Activated CD8-positive, alpha-beta T cell treated with anti-CD3 and anti-CD28 coated beads, Interleukin-2, amount 10 ng/mL, durations not matched to agents 7 days and 5 days (primary cell): Measurements from ENCODE around the gene BRD4. TPM values are rescaled to one million over a fixed set of nuclear protein-coding genes. Genes with fewer than 3 reads are reported as not detected.

ENCODE experiments used
- ATAC-seq: fragments of 150-1000 bp; cut with Tn5 transposase; one replicate; pipeline ENCODE4 v1.10.0; 2021; ENCODE audit warnings: moderate library complexity
- CTCF ChIA-PET: fragments of 350-600 bp; sonication (Branson Sonifier 250); formaldehyde crosslinking; loops from one replicate; lab custom pipeline; 2021; ENCODE audit warnings: antibody characterized with exemption; lab: Charles Lee
- POLR2A ChIA-PET: fragments of 350-600 bp; sonication (Branson Sonifier 250); formaldehyde crosslinking; loops from one replicate; lab custom pipeline; 2021; ENCODE audit warnings: antibody characterized with exemption; lab: Charles Lee
- DNase-seq: peaks from one replicate; pipeline ENCODE4 v3.0.0-alpha.2; 2020
- H3K27ac Mint-ChIP-seq: one replicate; pipeline ENCODE4 v1.8.0; 2021; ENCODE audit warnings: mild to moderate bottlenecking, mixed read lengths
- H3K27me3 Mint-ChIP-seq: one replicate; pipeline ENCODE4 v1.8.0; 2021; ENCODE audit warnings: low read depth, mixed read lengths
- H3K36me3 Mint-ChIP-seq: one replicate; pipeline ENCODE4 v1.8.0; 2021; ENCODE audit warnings: low read depth, mixed read lengths
- H3K4me1 Mint-ChIP-seq: one replicate; pipeline ENCODE4 v1.8.0; 2021; ENCODE audit warnings: low read depth, mixed read lengths
- H3K4me3 Mint-ChIP-seq: one replicate; pipeline ENCODE4 v1.8.0; 2021; ENCODE audit warnings: mild to moderate bottlenecking, mixed read lengths
- H3K9me3 Mint-ChIP-seq: one replicate; pipeline ENCODE4 v1.8.0; 2022; ENCODE audit warnings: mixed read lengths; ENCODE audit not compliant: insufficient read depth
- total RNA-seq, 2 experiments: library from RNA; stranded (reverse); gene quantifications; one replicate each; pipeline ENCODE4 v1.2.3, GENCODE V29; 2021

Gene BRD4
- total RNA-seq, 2 experiments from 2014 or later: 102 to 108 TPM

DNA sequence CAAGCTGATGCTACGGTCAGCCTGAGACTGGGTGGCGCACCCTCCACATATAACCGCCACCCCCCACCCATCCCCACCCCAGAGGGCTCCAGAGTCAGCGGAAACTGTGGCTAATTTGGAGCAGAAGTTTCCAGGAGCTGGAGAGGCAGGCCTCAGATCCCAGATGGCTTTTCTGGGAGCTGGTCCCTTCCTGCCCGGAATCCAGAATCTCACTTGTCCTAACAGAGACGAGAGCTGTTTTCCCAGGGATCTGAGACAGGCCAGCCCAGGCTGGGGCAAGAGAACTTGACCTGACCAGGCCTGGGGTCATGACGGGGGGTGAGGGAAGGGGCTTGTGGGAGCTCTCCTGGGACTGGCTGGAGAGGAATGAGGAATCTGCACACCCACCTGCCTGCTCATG, 106.6 kb downstream of the BRD4 start:
- H3K27ac Mint-ChIP-seq: no peak overlapping the region
- peaks cover 19% of the 10 kb centered on the region for H3K27me3 Mint-ChIP-seq
- H3K4me1 Mint-ChIP-seq: peaks cover 14% of the 10 kb centered on the region
- POLR2A ChIA-PET: interaction anchor here (0.6 kb wide), 1 partner anchor 154 kb away, joined by 4 read pairs; the partner anchor contains the start of gene AKAP8
- CTCF ChIA-PET: interaction anchor here (1.3 kb wide), 1 partner anchor 25 kb away, joined by 3 read pairs; no protein-coding TSS in a partner anchor
- no peaks in the 10 kb centered on the region for H3K9me3 Mint-ChIP-seq
- DNase-seq (no peak), ATAC-seq (no peak)
- H3K36me3 Mint-ChIP-seq: no peaks in the 10 kb centered on the region
- no peak overlapping the region for H3K4me3 Mint-ChIP-seq

DNA sequence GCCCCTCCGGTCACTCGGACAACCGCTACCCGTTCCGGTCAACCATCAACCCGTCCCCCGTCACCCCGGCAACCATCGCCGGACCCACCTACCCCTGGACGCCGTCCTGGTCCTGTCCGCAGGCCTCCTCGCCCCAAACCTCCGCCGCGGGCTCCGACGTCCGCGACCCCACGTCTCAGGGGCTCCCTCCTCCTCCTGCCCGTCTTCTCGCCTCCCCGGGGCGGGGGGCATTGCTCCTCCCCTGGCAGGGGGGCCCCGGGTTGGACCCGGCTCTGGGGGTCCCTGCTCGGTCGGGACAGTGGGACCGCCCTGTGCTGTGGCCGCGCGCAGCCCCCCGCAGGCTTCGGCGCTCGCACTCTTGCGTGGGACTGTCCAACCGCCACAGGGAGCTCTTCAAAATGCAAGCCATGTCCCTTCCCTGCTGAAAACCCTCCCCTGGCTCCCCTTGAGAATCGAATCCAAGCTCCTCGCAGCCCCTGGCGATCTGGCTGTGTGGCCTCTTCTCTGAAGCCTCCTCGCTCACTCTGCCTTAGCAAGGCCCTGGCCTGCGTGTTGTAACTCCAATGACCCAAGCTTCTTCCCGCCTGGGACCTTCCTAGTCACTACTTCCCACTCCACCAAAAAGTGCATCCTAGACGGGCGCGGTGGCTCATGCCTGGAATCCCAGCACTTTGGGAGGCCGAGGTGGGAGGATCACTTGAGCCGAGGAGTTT, 108.5 kb downstream of the BRD4 start:
- Mint-ChIP-seq H3K27me3 (peaks cover 18% of the 10 kb centered on the region), H3K4me1 (peaks cover 14% of the 10 kb centered on the region), H3K27ac (no peak overlapping the region), H3K36me3 (no peaks in the 10 kb centered on the region), H3K9me3 (no peaks in the 10 kb centered on the region), H3K4me3 (peak overlapping the region; percentile 77)
- CTCF ChIA-PET: interaction anchor here (1.2 kb wide), 1 partner anchor 132 kb away, joined by 5 read pairs; no protein-coding TSS in a partner anchor
- POLR2A ChIA-PET: no interaction called here
- ATAC-seq (no peak), DNase-seq (no peak)

DNA sequence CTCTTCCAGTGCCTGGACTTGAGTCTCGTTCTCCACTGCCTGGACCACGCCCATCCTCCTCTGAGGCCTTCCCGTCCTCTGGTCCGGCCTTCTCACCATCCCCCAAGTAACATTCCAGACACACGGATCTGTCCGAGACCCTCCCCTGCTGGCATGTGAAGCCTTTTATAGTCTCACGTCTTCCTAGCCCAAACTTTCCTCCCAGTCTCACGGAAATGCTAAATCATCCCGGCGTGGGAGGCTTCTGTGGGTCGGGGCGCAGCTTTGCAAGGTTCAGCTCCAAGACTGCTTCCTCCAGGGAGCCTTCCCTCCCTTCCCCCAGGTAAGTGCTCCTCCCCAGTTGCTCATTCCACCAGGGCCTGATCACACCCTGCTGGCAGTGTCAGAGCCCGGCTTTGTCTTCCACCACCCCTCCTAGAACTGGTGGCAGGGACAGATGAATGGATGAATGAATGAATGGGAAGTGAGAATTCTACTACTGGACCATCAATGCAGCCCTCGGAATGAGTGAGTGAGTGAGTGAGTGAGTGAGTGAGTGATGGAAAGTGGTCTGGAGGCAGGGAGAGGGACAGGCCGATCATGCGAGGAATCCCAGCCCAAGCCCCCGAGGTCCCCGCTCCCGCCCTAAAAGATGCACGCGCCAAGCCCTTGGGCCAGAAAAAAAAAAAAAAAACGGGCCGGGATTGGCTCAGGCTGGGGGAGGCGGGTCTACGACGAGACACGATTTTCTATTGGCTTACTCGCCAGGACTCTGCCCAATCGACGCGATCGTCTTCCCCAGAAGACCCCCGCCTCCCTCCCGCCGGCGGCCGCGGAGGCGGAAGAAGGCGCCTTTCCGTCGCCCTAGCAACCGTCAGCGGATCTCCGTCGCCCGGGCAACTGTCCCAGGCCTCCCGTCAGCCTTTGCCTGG, 109.3 kb downstream of the BRD4 start:
- H3K4me1 Mint-ChIP-seq: peaks cover 14% of the 10 kb centered on the region
- POLR2A ChIA-PET: no interaction called here
- CTCF ChIA-PET: no interaction called here

DNA sequence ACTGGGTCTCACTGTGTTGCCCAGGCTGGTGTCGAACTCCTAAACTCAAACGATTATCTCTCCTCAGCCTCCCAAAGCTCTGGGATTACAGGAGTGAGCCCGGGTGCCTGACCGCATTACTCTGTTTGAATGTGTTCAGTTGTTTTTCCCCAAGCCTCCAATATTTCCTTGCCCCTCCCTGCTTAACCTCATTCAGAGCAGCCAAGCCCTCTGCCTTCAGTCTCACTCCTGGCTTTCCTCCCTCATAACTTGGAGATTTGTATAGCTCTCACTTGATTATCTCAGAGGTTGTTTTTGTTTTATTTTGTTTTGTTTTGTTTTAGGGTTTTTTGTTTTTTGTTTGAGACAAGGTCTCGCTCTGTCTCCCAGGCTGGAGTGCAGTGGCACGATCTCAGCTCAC, 111.5 kb downstream of the BRD4 start:
- no peaks in the 10 kb centered on the region for H3K36me3 Mint-ChIP-seq
- DNase-seq: no peak
- peaks cover 14% of the 10 kb centered on the region for H3K4me1 Mint-ChIP-seq
- no peak overlapping the region for H3K27ac Mint-ChIP-seq
- no peak for ATAC-seq
- ChIA-PET CTCF (no interaction called here), POLR2A (no interaction called here)
- H3K27me3 Mint-ChIP-seq: peaks cover 18% of the 10 kb centered on the region
- no peaks in the 10 kb centered on the region for H3K9me3 Mint-ChIP-seq
- no peak overlapping the region for H3K4me3 Mint-ChIP-seq

More for the DNA sequence above, 109.3 kb downstream of the BRD4 start:
- peak; percentile 88 for DNase-seq
- Mint-ChIP-seq H3K36me3 (no peaks in the 10 kb centered on the region), H3K27ac (no peak overlapping the region), H3K4me3 (peak overlapping the region; percentile 77), H3K9me3 (no peaks in the 10 kb centered on the region), H3K27me3 (peaks cover 18% of the 10 kb centered on the region)
- peak; percentile 98 for ATAC-seq

DNA sequence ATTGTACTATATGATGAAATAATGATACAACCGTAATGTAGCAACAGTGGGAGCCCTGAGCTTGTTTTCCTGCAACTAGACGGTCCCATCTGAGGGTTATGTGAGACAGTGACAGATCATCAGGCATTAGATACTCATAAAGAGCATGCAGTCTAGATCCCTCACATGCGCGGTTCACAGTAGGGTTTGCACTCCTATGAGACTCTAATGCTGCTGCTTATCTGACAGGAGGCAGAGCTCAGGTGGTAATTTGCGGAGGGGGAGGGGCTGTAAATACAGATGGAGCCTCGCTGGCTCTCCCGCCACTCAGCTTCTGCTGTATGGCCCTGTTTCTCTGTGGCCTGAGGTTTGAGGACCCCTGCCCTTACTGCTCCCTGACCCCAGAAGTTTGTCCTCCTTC, 113.8 kb downstream of the BRD4 start:
- H3K4me1 Mint-ChIP-seq: peaks cover 10% of the 10 kb centered on the region
- ATAC-seq (no peak), DNase-seq (no peak)
- CTCF ChIA-PET: no interaction called here
- POLR2A ChIA-PET: no interaction called here
- H3K4me3 Mint-ChIP-seq: no peak overlapping the region
- no peak overlapping the region for H3K27ac Mint-ChIP-seq
- no peaks in the 10 kb centered on the region for H3K9me3 Mint-ChIP-seq
- no peaks in the 10 kb centered on the region for H3K36me3 Mint-ChIP-seq
- peaks cover 12% of the 10 kb centered on the region for H3K27me3 Mint-ChIP-seq

DNA sequence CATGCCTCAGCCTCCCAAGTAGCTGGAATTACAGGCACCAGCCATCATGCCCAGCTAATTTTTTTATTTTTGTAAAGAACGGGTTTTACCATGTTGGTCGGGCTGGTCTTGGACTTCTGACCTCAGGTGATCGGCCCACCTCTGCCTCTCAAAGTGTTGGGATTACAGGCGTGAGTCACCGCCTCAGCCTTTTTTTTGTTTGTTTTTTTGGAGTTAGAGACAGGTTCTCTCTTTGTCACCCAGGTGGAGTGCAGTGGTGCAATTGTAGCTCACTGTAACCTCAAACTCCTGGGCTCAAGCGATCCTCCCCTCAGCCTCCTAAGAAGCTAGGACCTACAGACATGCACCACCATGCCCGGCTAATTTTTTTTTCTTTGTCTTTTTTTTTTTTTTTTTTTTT, 116.0 kb downstream of the BRD4 start:
- Mint-ChIP-seq H3K36me3 (no peaks in the 10 kb centered on the region), H3K4me3 (no peak overlapping the region), H3K27ac (no peak overlapping the region), H3K27me3 (peaks cover 2% of the 10 kb centered on the region), H3K9me3 (no peaks in the 10 kb centered on the region), H3K4me1 (no peaks in the 10 kb centered on the region)
- ChIA-PET POLR2A (no interaction called here), CTCF (no interaction called here)
- DNase-seq: no peak
- ATAC-seq: no peak

DNA sequence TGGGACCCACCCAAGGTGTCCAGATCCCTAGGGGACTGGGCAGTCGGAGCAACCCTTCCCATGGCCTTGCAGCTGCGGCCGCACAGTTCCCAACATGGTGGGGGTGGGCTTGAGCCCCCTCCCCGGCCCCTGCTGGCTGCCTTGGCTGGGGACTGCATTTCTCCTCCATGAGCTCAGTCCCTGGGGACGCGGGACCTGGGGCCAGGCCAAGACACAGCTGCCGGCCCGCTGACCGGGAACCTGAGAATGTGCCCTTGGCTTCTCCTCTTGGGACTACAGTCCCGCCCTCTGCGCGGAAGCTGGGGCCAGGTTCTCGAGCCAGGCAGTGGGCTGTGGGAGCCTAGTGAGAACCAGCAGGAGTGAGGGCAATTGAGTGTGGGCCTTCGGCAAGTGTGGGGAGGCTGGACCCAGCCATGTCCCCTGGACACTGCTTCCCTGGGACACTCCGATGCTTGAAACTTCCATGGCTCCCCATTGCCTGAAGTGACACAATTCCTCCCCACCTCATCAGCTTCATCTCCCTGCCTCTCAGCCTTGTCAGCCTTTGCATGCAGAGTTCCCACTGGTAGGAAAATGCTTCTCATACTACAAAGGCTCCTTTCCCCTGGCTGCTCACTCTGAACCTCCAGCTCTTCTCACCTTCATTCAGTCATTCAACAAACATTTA, 118.5 kb downstream of the BRD4 start:
- Mint-ChIP-seq H3K27ac (no peak overlapping the region), H3K9me3 (no peaks in the 10 kb centered on the region), H3K4me1 (no peaks in the 10 kb centered on the region), H3K27me3 (no peaks in the 10 kb centered on the region), H3K36me3 (no peaks in the 10 kb centered on the region), H3K4me3 (no peak overlapping the region)
- no peak for DNase-seq
- POLR2A ChIA-PET: no interaction called here
- ATAC-seq: no peak
- CTCF ChIA-PET: interaction anchor here (0.5 kb wide), 1 partner anchor 65 kb away, joined by 3 read pairs; no protein-coding TSS in a partner anchor

DNA sequence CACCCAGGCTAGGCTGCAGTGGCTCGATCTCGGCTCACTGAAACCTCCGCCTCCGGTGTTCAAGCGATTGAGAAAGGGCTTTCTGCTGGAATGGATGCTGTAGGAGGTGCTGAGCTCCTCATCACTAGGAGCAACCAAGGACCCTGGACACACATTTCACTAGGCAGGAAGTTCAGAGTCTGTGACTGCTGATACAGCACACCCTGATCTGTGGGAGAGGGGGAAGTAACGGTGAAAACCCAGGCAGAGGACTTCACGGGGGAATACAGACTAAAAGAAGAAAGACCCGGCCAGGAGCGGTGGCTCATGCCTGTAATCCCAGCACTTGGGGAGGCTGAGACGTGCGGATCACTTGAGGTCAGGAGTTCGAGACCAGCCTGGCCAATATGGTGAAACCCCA, 119.6 kb downstream of the BRD4 start:
- Mint-ChIP-seq H3K4me3 (no peak overlapping the region), H3K4me1 (no peaks in the 10 kb centered on the region), H3K36me3 (no peaks in the 10 kb centered on the region), H3K9me3 (no peaks in the 10 kb centered on the region), H3K27ac (no peak overlapping the region), H3K27me3 (no peaks in the 10 kb centered on the region)
- no peak for DNase-seq
- ChIA-PET CTCF (no interaction called here), POLR2A (no interaction called here)
- no peak for ATAC-seq

DNA sequence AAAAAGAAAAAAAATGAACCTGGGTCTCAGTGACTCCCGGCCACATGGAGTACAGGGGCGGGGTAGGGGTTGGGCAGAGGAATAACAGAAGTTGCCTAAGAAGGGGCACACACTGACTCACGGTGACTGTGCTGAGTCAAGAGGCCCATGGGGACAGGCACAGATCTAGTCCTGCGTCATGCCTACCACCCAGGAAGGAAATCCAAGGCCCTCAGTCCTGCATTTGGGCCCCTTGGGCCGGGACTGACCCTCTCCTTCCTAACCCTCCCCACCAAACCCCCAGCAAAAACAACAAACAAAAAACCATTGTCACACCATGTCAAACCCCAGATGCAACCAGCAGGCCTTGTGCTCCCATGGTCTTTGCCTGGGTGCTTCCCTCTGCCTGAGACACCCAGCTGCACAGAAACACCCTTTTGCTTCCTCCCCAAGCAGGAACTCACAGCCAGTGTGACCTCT, 122.0 kb downstream of the BRD4 start:
- no peaks in the 10 kb centered on the region for H3K27me3 Mint-ChIP-seq
- ChIA-PET POLR2A (no interaction called here), CTCF (no interaction called here)
- H3K9me3 Mint-ChIP-seq: no peaks in the 10 kb centered on the region
- DNase-seq: no peak
- no peak for ATAC-seq
- no peak overlapping the region for H3K27ac Mint-ChIP-seq
- no peaks in the 10 kb centered on the region for H3K4me1 Mint-ChIP-seq
- H3K36me3 Mint-ChIP-seq: no peaks in the 10 kb centered on the region
- H3K4me3 Mint-ChIP-seq: no peak overlapping the region

DNA sequence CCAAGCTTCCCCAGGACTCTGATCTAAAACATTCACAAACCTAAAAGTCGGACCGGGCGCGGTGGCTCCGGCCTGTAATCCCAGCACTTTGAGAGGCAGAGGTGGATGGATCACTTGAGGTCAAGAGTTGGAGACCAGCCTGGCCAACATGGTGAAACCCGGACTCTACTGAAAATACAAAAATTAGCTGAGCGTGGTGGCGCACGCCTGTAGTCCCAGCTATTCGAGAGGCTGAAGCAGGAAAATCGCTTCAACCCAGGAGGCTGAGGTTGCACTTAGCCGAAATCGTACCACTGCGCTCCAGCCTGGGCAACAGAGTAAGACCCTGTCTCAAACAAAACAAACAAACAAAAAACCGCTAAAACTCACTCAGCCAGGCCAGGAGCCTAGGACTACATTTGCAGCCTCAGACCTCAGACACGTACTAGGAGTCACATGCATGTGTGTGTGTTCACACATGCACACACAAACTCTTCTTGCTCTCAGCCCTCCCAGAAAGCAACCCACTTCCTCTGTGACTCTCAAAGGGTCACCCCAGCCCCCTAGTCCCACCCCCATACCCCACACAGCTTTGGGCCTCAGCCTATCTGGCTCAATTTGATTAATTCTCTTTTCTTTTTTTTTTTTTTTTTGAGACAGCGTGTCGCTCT, 130.8 kb downstream of the BRD4 start:
- CTCF ChIA-PET: no interaction called here
- H3K27ac Mint-ChIP-seq: no peak overlapping the region

DNA sequence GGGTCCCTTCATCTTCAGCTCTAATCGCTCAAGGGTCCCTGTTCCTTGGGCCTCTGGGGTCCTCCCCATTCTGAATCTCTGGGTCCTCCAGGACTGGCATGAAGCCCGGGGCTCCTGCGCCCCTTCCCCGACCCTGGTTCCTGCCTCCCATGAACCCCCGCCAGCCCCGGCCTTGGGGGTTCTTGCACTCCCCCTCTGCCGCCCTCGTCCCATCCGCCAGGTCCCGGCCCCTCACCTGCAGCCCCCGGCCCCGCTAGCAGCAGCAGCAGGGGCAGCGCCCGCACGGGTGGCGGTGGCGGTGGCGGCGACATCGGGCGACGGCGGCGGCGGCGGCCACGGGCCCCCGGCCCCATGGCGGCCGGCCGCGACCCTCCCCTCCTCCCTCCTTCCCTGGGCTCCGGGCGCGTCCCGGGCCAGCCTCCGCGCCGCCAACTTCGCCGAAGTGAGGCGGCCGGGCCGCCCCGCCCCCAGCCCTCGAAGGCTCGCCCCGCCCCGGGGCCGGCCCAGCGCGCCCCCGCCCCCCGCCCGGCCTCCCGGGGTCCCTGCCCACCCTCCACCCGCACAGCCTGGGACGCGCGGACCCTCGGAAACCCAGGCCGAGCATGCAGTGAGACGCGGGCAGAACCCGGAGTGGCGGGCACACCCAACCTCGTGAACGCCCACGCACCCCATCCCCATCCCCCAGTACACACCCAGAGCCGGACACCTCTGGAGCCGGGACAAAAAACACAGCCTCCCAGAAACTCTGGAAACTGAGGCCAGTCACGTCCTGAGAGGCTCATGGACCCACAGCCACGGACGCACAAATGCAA, 131.6 kb downstream of the BRD4 start, which contains the start of gene NOTCH3:
Gene NOTCH3 (minus strand): TSS at position 443 of the 812 bp plus-strand sequence. CDS start 90 bp downstream, at position 353.
- Mint-ChIP-seq H3K9me3 (no peaks in the 10 kb centered on the region), H3K27me3 (peaks cover 47% of the 10 kb centered on the region), H3K36me3 (no peaks in the 10 kb centered on the region), H3K4me1 (peaks cover 10% of the 10 kb centered on the region), H3K4me3 (no peak within 1 kb of the TSS), H3K27ac (no peak within 1 kb of the TSS)
- POLR2A ChIA-PET: no interaction called here
- DNase-seq: no peak
- ATAC-seq: no peak
- CTCF ChIA-PET: no interaction called here

More for the DNA sequence above, 130.8 kb downstream of the BRD4 start:
- no peak overlapping the region for H3K4me3 Mint-ChIP-seq
- H3K9me3 Mint-ChIP-seq: no peaks in the 10 kb centered on the region
- no peaks in the 10 kb centered on the region for H3K36me3 Mint-ChIP-seq
- ATAC-seq: no peak
- POLR2A ChIA-PET: no interaction called here
- H3K4me1 Mint-ChIP-seq: peaks cover 10% of the 10 kb centered on the region
- H3K27me3 Mint-ChIP-seq: peaks cover 42% of the 10 kb centered on the region
- no peak for DNase-seq
